Measurements from ENCODE around the gene MTAP.

DNA sequence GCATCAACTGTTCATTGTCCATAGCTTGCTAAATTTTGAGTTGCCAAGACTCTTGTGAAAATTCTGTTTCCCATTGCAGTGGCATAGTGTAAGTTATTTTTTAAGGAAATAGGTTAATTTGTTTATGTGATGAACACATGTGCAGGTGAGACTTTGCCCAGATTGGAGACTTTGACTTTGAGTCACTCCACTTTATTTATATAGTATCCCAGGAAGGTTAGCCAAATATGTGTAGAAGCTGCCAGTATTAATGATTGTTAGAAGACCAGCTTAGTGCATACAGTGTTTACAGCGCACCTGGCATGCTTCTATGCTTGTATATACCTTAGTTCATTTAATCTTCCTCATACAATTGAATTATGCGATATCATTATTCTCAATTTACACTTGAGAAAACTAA lies 51.0 kb downstream of the MTAP start:
- TF ChIP-seq, protein P1, sequence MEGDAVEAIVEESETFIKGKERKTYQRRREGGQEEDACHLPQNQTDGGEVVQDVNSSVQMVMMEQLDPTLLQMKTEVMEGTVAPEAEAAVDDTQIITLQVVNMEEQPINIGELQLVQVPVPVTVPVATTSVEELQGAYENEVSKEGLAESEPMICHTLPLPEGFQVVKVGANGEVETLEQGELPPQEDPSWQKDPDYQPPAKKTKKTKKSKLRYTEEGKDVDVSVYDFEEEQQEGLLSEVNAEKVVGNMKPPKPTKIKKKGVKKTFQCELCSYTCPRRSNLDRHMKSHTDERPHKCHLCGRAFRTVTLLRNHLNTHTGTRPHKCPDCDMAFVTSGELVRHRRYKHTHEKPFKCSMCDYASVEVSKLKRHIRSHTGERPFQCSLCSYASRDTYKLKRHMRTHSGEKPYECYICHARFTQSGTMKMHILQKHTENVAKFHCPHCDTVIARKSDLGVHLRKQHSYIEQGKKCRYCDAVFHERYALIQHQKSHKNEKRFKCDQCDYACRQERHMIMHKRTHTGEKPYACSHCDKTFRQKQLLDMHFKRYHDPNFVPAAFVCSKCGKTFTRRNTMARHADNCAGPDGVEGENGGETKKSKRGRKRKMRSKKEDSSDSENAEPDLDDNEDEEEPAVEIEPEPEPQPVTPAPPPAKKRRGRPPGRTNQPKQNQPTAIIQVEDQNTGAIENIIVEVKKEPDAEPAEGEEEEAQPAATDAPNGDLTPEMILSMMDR (IDR thresholded peaks at IDR 0.05 in 2 of 3, conservative IDR thresholded peaks at IDR 0.05 in 1 of 3; ENCODE audit: borderline replicate concordance in 1 of 3, insufficient read depth in 1 of 3, low read depth in 2 of 3, low read length in 2 of 3), result no peak
- TF ChIP-seq POLR2AphosphoS5 (IDR thresholded peaks at IDR 0.05; ENCODE audit: low read depth, low read length), result no peak
- no peak for TF ChIP-seq SRF (IDR thresholded peaks at IDR 0.05; ENCODE audit: low read depth)
- no peak for TF ChIP-seq REST (IDR thresholded peaks at IDR 0.05; ENCODE audit: low read depth)
- no peak for TF ChIP-seq POLR2A (IDR thresholded peaks at IDR 0.05; ENCODE audit: borderline replicate concordance, extremely low read depth, insufficient read depth, insufficient read length)
- TF ChIP-seq EZH2 (IDR thresholded peaks at IDR 0.05), result no peak
- no peak for TF ChIP-seq CEBPB (IDR thresholded peaks at IDR 0.05; ENCODE audit: low read depth)
- TF ChIP-seq EZH2phosphoT487 (IDR thresholded peaks at IDR 0.05; ENCODE audit: borderline replicate concordance), result no peak
- TF ChIP-seq TCF7L2 (IDR thresholded peaks at IDR 0.05; ENCODE audit: borderline replicate concordance, extremely low read depth, insufficient read depth, insufficient read length), result no peak
- TF ChIP-seq ZNF274 (IDR thresholded peaks at IDR 0.05; ENCODE audit: low read depth, low read length), result no peak
- TF ChIP-seq MAX (IDR thresholded peaks at IDR 0.05), result no peak
- no peak for TF ChIP-seq SP1 (IDR thresholded peaks at IDR 0.05; ENCODE audit: low read depth)
- no peak for TF ChIP-seq YY1 (IDR thresholded peaks at IDR 0.05; ENCODE audit: extremely low read depth, insufficient replicate concordance, low read depth, low read length)

Measured in HCT116 (cell line).